Fibroblast of lung (primary cell): Measurements from ENCODE around the gene MTARC1.

Experiments
- CTCF ChIP-seq, 2 donors: IDR thresholded peaks in 1 of 2; conservative IDR thresholded peaks in 1 of 2; 1 replicate in 1 of 2; 2 replicates in 1 of 2; pipeline ENCODE4 v1.5.1; 2011 to 2012; ENCODE audit warnings: low read length in 2 of 2, control low read depth in 1 of 2, inconsistent platforms in 1 of 2, low read depth in 1 of 2, mild to moderate bottlenecking in 1 of 2
- EZH2 ChIP-seq: IDR thresholded peaks from 2 replicates; pipeline ENCODE4 v1.5.1; 2012; ENCODE audit warnings: low read length, control low read depth, mild to moderate bottlenecking; ENCODE audit errors: missing control alignments

DNA sequence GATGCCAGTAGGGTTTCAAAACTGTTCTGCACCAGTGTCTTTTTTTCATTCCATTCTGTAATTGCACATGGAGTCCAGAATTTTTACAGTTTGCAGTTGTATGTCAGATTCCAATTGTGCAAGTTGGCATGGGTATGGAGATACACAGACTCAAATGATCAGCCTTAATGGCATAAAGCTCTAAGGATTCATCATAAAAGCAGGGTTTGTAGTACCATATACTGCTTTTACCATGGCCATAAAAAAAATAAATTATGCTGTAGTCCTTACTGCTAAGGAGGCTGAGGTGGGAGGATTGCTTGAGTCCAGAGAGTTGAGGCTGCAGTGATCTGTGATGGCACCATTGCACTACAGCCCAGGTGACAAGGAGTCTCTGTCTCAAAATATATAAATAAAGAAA, 10.3 kb downstream of the MTARC1 start:
- no peak for TF ChIP-seq CTCF (conservative IDR thresholded peaks at IDR 0.05 in 1 of 2, IDR thresholded peaks at IDR 0.05 in 1 of 2; ENCODE audit: low read depth in 1 of 2, low read length in 2 of 2)
- no peak for TF ChIP-seq EZH2
